Bronchial epithelial cell (primary cell): ENCODE results near the gene NOSTRIN. TPM values are rescaled to one million over a fixed set of nuclear protein-coding genes. Genes with fewer than 3 reads are reported as not detected.

Source experiments
- DNase-seq: peaks from one replicate; pipeline ENCODE4 v3.0.0-alpha.2; 2010; ENCODE audit warnings: low read depth
- FAIRE-seq: peaks from 2 replicates; lab custom pipeline; 2011; peaks lifted over from hg19 to GRCh38; lab: Jason Lieb, UNC
- H3K27me3 ChIP-seq: 2 replicates; pipeline ENCODE4 v1.5.1; 2011; ENCODE audit warnings: low read length; ENCODE audit not compliant: control insufficient read depth, insufficient read depth
- H3K36me3 ChIP-seq: 2 replicates; pipeline ENCODE4 v1.5.1; 2011; ENCODE audit warnings: low read length; ENCODE audit not compliant: control insufficient read depth, insufficient read depth
- H3K4me3 ChIP-seq: 2 replicates; pipeline ENCODE4 v1.5.1; 2011; ENCODE audit warnings: mild to moderate bottlenecking, low read depth, low read length, control low read depth
- total RNA-seq: library from RNA; depleted of rRNA; stranded (reverse); fragments of >200 nt; gene quantifications from 2 replicates; pipeline ENCODE4 v1.2.1, GENCODE V29; 2014
- TF ChIP-seq, protein P1 (sequence below): IDR thresholded peaks from 2 replicates; pipeline ENCODE4 v1.5.1; 2011; ENCODE audit warnings: mild to moderate bottlenecking, moderate library complexity, low read length, control low read depth, inconsistent platforms; ENCODE audit not compliant: insufficient read depth, severe bottlenecking

Gene NOSTRIN
- total RNA-seq, 1 donor from 2014 or later: 0.26 TPM

DNA sequence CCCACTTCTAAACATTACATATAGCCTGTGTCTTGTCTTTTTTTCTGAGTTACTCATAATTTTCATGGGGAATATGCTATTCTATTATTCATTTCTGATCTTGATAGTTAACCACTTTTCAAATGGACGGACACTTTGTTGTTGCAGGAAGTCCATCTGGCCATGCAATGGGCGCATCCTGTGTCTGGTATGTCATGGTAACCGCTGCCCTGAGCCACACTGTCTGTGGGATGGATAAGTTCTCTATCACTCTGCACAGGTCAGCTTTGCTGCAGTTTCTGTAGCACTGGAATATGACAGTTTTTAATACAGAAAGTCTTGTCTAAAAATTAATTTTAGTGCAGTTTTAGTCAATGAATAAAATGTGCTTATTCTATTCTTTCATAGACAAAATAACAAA, 101.9 kb downstream of the NOSTRIN start:
- TF ChIP-seq, protein P1, sequence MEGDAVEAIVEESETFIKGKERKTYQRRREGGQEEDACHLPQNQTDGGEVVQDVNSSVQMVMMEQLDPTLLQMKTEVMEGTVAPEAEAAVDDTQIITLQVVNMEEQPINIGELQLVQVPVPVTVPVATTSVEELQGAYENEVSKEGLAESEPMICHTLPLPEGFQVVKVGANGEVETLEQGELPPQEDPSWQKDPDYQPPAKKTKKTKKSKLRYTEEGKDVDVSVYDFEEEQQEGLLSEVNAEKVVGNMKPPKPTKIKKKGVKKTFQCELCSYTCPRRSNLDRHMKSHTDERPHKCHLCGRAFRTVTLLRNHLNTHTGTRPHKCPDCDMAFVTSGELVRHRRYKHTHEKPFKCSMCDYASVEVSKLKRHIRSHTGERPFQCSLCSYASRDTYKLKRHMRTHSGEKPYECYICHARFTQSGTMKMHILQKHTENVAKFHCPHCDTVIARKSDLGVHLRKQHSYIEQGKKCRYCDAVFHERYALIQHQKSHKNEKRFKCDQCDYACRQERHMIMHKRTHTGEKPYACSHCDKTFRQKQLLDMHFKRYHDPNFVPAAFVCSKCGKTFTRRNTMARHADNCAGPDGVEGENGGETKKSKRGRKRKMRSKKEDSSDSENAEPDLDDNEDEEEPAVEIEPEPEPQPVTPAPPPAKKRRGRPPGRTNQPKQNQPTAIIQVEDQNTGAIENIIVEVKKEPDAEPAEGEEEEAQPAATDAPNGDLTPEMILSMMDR: no peak
- no peak for DNase-seq
- H3K27me3 ChIP-seq: peaks cover 4% of the 10 kb centered on the region
- no peak for FAIRE-seq
- H3K36me3 ChIP-seq: no peaks in the 10 kb centered on the region
- H3K4me3 ChIP-seq: no peak overlapping the region

DNA sequence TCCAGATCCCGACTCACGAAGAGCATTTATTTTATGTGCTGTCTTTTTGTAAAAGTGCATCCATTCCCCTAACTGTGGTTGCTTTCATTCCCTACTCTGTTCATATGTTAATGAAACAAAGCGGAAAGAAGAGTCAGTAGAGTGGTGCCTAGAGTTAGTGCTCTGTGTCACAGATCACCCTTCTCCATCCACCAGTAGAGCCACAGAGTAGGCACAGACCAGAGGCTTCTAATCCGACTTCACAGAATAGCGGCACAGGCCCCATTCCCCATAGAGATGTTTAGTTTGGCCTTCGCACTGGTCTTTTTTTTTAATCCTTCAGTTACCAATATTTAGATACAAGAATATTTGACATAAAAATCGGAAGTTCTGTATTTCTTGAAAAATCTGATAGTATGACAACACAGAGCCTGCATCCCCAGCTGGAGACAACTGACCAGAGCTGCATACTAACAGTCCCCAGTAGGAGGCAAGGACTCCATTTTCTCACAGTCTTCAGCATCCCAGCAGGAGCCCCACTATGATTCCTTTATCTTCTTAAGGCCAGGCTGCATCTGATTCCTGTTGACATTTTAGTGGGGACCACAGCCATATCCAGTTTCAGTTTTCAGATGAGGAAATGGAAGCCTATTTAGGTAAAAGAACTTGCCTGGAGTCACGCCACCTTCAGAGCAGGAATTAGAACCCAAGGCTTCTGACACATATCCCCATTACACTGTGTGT, 105.7 kb downstream of the NOSTRIN start:
- TF ChIP-seq, protein P1: no peak
- no peak for FAIRE-seq
- H3K4me3 ChIP-seq: no peak overlapping the region
- no peak for DNase-seq
- H3K27me3 ChIP-seq: peaks cover 10% of the 10 kb centered on the region
- H3K36me3 ChIP-seq: no peaks in the 10 kb centered on the region

DNA sequence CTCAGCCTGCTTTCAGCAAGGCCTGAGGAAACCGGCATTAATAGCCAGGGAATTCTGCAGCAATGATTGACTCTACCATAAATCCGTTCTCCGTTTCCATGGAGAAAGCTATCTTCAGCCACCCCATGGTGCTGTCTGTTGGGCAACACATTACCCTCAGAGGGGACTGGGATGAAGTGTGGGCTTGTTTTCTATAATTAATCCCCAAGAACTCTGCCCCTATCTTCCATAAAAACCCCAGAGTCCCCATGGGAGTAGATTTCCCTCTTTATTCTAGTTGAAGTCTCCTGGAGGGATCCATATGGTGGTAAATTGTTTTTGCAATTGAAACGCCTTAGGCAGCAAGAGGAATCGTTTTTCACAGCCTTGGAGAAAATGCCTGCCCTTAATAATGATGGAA, 107.9 kb downstream of the NOSTRIN start:
- peaks cover 13% of the 10 kb centered on the region for H3K27me3 ChIP-seq
- FAIRE-seq: no peak

DNA sequence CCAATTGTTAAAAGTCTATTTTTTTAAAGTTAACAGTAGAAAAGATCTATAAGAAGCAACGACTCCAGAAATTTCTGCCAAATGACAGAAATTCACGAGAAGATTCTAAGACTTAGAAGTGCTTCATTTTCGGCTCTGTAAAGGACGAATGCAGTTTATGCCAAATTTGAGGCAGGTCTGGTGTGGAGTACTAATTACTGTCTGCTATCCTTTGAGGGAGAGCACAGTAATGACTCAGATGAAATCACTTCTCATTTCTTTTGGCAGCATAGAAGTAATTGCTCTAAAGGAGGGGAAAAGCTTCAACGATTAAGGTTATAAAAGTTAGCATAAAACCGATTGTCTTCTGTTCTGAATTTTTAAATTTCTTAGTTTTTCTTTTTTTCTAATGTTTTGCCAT, 110.0 kb downstream of the NOSTRIN start:
- H3K36me3 ChIP-seq: no peaks in the 10 kb centered on the region
- peaks cover 12% of the 10 kb centered on the region for H3K27me3 ChIP-seq
- FAIRE-seq (no peak), DNase-seq (no peak)
- TF ChIP-seq, protein P1: no peak
- H3K4me3 ChIP-seq: no peak overlapping the region

More for the DNA sequence above, 107.9 kb downstream of the NOSTRIN start:
- no peaks in the 10 kb centered on the region for H3K36me3 ChIP-seq
- no peak for DNase-seq
- TF ChIP-seq, protein P1: no peak
- no peak overlapping the region for H3K4me3 ChIP-seq

DNA sequence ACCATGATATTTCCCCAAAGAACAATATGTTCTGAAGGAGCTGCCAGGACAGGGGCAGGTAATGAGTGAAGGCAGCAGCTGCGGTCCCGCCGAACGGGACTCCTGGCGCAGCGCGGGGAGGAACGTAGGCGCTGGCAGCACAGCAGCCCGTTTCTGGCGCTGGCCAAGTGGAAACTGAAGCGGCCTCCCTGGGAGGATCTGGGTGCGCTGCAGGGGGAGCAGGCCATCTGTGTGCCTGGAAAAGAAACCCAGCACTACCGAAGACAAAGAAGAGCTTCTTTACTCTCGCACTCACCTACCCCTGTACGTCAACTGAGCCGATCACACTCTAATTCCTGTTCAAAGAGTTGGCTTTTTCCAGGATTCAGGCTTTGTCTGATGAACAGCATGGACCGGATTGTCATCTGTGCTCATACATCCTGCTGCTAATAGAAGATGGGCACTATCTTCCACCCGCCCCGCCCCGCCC, 110.5 kb downstream of the NOSTRIN start:
- TF ChIP-seq, protein P1: no peak
- Histone ChIP-seq H3K36me3 (no peaks in the 10 kb centered on the region), H3K27me3 (peaks cover 11% of the 10 kb centered on the region), H3K4me3 (no peak overlapping the region)
- DNase-seq (no peak), FAIRE-seq (no peak)
